ENCODE measurements around the gene DUSP16.
"Not testable (repeated sequence)": the region's sequence is repeated elsewhere in the genome, so short reads cannot be mapped to it uniquely, and the experiment has no call there.

DUSP16 gene

DNA sequence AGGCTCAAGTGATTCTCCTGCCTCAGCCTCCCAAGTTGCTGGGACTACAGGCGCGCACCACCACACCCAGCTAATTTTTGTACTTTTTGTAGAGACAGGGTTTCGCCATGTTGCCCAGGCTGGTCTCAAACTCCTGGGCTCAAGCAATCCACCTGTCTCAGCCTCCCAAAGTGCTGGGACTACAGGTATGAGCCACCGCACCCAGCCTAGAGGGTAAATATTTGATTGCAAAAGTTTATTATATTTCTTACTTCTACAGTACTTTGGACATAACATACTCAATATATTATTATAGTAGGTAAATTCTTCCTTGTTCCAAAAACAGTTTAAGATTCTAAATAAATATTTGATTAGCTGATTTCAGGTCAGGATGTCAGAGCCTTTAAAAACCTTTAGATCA is 40.0 kb downstream of the DUSP16 start:
- not testable (repeated sequence) for DNase-seq

DNA sequence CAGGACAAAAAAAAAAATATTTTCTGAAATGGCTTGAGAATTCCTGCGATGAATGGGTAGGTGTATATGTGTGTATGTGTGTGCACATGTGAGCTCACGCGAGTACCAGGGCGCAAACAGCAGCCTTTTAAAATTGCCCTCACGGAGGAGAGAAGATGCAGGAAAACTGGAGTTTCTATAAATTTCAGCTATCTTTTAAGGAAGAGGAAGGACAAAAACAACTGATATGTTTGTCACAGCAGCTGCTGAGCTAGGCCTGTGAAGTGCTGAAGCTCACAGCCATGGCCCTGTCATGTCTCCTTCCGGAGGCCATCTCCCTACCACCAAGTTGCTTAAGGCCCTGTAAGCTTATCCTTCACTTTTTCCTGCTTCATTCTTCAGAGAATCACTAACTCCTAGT is 40.8 kb downstream of the DUSP16 start:
- peak in 4 of 56 donors; percentile 8 to 18 (median 12) for DNase-seq

DNA sequence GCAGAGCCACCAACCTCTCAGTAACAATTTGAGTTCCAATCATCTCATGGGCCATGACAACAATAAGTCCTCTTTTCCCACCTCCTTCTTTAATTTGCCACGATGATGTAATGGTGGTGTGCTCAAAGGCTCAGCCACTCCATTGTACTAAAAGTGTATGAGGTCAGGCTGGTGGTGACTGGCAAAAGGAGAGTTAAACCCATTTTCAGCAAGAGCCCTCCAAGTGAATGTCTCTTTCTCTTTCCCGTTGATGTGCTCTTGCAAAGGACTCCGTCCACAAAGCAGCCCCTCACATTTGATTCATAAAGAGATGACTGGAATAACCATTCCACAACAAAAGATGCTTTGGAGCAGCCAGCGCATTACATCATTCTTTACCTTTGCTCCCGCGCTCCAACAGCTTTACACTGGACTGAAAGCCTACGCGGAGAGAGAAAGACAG is 41.6 kb downstream of the DUSP16 start:
- DNase-seq, result peak in 18 of 56 donors; percentile 12 to 83 (median 38)

GRCh38 chr12:12520273-12520672 is 42.4 kb downstream of the DUSP16 start:
- DNase-seq, result no peak

DNA sequence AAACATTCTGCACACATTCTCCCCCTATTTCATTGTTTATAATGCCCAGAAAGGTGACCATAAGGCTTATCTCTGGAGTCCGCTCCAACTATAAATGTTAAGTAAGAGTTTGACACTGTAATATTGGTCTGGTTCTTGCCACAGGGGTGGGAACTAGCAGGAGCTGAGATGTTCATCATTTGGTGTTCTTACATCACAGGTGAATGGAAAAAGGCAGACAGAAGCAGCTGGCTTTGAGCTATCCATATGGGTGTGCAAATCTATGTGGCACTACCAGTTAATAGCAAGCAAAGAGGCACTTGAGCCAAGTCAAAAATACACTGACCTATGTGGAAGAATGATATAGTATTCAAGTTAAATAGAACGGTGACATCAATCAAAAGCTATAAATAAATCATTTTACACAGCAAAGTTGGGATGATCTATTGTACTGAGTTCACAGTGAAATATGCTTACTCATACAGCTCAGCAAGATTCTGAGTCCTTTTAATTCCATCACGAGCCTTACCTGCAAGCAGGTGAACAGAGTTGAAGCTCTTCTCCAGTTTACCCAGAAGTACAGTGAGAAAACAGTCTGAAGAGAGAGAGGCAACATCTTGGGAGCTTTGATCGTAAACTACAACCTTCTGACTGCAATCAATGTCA is 43.2 kb downstream of the DUSP16 start:
- no peak for DNase-seq

DNA sequence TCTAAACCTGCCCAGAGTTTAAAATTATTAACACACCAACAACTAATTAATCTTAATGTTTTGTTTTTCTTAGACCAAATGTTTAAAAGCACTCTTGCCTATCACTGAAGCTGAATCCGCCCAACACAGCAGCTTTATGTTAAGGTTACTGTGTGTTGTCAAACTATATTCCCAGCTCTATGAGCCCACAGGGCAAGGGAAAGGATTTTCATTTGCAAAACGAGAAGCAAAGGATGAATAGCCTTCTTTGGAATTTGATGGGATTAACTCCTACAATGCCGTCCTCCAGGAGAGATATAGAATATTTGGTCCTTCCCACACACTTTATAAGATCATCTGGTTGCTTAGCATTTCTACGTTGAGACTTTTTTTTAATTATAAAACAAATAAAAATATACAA is 43.7 kb downstream of the DUSP16 start:
- no peak for DNase-seq

GRCh38 chr12:12518464-12518845 is 44.2 kb downstream of the DUSP16 start:
- DNase-seq, result no peak

- peak in 3 of 56 donors; percentile 12 to 31 (median 14) for DNase-seq
These were observed 49.2 kb downstream of the DUSP16 start for GRCh38 chr12:12513416-12514006.

DNA sequence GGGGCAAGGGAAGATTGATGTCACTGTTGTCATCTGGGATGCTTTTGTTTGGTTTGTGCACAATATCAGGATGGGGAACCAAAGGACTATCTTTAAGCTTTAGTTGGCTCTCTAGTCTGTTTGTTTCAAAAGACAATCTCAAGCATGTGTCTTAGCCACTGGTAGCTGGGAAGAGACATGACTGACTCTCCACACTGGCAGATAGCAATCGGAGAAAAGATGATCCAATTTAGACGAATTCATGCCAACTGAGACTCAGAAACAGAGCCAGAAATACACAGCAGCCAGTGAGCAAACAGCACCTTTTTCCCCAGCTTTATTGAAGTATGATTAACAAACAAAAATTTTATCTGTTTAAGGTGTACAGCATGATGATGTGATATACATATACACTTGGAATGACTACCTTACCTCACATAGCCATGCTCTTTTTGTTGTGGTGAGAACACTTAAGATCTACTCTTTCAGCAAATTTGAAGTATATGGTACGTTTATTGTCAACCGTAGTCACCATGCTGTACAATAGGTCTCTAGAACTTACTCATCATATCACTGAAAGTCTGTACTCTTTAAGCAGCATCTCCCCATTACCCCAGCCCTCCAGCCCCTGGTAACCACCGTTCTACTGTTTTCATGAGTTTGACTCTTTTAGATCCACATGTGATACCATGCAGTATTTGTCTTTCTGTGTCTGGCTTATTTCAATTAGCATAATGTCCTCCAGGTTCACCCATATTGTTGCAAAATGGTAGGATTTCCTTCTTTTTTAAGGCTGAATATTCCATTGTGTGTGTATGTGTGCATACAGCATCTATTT is 50.6 kb downstream of the DUSP16 start:
- no peak for DNase-seq

- no peak for DNase-seq
These were observed 51.5 kb downstream of the DUSP16 start for GRCh38 chr12:12511021-12511783.

- no peak for DNase-seq
These were observed 52.1 kb downstream of the DUSP16 start for GRCh38 chr12:12510551-12510950.

DNA sequence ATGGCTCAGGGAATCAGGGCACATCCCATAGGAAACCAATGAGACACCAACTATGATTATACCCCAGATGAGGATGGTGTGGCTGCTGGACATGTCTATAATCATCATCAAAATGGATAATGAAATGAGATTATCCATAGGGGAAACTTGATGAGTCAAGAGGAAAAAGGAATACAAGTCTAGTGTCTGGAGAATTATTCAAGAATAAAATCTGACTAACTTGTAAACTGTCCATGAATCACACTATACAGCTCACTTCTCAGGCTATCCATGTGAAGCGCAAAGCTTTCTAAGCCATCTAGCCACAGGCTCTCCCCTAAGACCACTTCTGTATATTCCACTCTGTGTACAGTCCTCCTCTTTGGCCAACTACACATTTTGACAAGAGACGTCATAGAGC is 52.5 kb downstream of the DUSP16 start:
- DNase-seq, result no peak

DNA sequence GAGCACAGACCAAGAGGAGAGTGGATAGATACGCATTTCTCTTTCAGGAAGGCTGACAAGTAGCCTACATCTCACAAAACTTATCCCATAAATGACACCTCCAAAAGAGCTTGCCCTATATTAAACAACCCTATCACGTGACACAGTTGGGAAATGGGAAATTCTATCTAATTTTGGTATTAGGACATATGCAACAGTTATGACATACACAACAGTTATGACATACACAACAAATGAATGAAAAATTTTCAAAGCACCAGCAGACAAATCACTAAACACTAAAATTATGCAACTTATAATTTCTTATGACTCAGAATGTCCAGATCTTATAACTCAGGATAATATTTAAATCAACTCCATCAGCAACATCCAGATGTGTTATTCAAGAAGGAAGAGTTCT is 54.1 kb downstream of the DUSP16 start:
- DNase-seq, result no peak

GRCh38 chr12:12507121-12507520 is 55.5 kb downstream of the DUSP16 start:
- DNase-seq, result no peak

DNA sequence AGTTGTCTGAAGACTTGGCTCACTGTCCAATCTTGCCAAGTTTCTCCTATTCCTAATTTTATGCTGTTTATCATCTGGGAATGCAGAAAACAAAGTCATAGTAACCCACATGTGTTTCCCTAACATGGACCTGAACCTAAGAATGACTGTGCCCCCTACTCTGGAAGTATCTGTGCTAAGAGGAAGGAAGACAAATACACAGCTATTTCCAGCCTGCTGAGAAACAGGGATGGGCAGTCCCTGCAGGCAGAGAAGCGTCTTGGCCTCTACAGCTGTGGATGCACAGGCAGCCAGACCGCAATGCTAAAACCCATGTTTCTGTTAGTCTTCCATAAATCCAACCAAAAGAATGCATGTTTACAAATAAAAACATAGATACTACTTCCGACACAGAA is 56.2 kb downstream of the DUSP16 start:
- DNase-seq, result no peak

GRCh38 chr12:12505544-12506495 is 56.8 kb downstream of the DUSP16 start:
- DNase-seq, result no peak

- no peak for DNase-seq
These were observed 59.1 kb downstream of the DUSP16 start for GRCh38 chr12:12503384-12504078.

DNA sequence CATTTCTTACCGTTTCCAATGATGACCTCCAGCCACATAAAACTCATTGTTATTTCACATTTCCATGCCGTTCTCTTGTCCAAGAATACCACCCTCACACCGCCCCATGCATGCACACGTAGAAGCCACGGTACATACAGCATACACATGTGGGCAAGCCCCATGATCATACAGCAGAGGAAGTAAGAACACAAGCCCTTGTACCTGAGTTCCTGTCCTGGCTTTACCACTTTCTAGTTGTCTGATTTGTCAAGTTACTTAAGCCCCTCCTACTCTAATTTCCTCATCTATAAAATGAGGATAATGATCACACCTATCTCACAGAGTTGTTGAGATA is 59.9 kb downstream of the DUSP16 start:
- no peak for DNase-seq

GRCh38 chr12:12502130-12502814 is 60.4 kb downstream of the DUSP16 start:
- not testable (repeated sequence) for DNase-seq

All from amygdala (tissue), 56 donors.